22Rv1 (cell line): ENCODE measurements around the gene PITPNM3.

ENCODE experiments used
- CTCF ChIP-seq: fragments of 450-650 bp; IDR thresholded peaks from 2 replicates; pipeline ENCODE4 v1.5.1; 2017; ENCODE audit warnings: mild to moderate bottlenecking
- ZFX ChIP-seq: fragments of 450-650 bp; IDR thresholded peaks from 2 replicates; pipeline ENCODE4 v1.6.1; 2017; ENCODE audit warnings: antibody characterized with exemption, borderline replicate concordance

- TF ChIP-seq CTCF (no peak), ZFX (no peak)
Measured at GRCh38 chr17:6596941-6597340, 40.6 kb upstream of the PITPNM3 start.
